Suprapubic skin (tissue), 4 donors: ENCODE data around the gene CDK4. TPM values are rescaled to one million over a fixed set of nuclear protein-coding genes. Genes with fewer than 3 reads are reported as not detected.

Source experiments
- DNase-seq, 2 donors: peaks; one replicate each; pipeline ENCODE4 v3.0.0-alpha.2; 2019; ENCODE audit warnings: low spot score in 2 of 2
- H3K27ac ChIP-seq: fragments of 200-600 bp; sonication (generic); one replicate; pipeline ENCODE4 v1.5.1; 2019
- H3K27me3 ChIP-seq: fragments of 200-600 bp; sonication (generic); one replicate; pipeline ENCODE4 v1.5.1; 2019
- H3K36me3 ChIP-seq: fragments of 200-600 bp; sonication (generic); one replicate; pipeline ENCODE4 v1.5.1; 2019
- H3K4me1 ChIP-seq: fragments of 200-600 bp; sonication (generic); one replicate; pipeline ENCODE4 v1.5.1; 2019
- H3K4me3 ChIP-seq: fragments of 200-600 bp; sonication (generic); one replicate; pipeline ENCODE4 v1.5.1; 2019; ENCODE audit warnings: mild to moderate bottlenecking
- H3K9me3 ChIP-seq: fragments of 200-600 bp; sonication (generic); one replicate; pipeline ENCODE4 v1.5.1; 2019
- EP300 ChIP-seq: sonication (generic); formaldehyde crosslinking; IDR thresholded peaks from one replicate; pipeline ENCODE4 v1.6.1; 2017; ENCODE audit warnings: antibody characterized with exemption
- POLR2A ChIP-seq, 2 donors: fragments of 450-650 bp; IDR thresholded peaks; one replicate each; pipeline ENCODE4 v1.6.1; 2017; ENCODE audit warnings: antibody characterized with exemption in 2 of 2, mild to moderate bottlenecking in 2 of 2, moderate library complexity in 2 of 2
- POLR2AphosphoS5 ChIP-seq, 3 donors: sonication (generic); formaldehyde crosslinking; IDR thresholded peaks; one replicate each; pipeline ENCODE4 v1.6.1; 2017; ENCODE audit warnings: antibody characterized with exemption in 3 of 3
- WGBS: methylation state at CpG from one replicate; pipeline ENCODE4 v1.1.5; 2018; 5-methylcytosine and 5-hydroxymethylcytosine counted together
- total RNA-seq, 4 donors: library from RNA; depleted of rRNA; stranded (reverse); fragments of >200 nt; gene quantifications; one replicate each; pipeline ENCODE4 v1.1.0, GENCODE V29; 2016
- TF ChIP-seq, protein P1 (sequence below), 2 donors: fragments of 200-600 bp in 1 of 2; fragments of 450-650 bp in 1 of 2; sonication (generic) in 1 of 2; IDR thresholded peaks; one replicate each; pipeline ENCODE4 v1.5.1; 2016 to 2019; ENCODE audit warnings: antibody characterized with exemption in 2 of 2, mild to moderate bottlenecking in 1 of 2, moderate library complexity in 1 of 2

CDK4 gene
- total RNA-seq, 4 donors from 2014 or later: 35.7 to 82.3 (median 47.0) TPM

- Histone ChIP-seq H3K27ac (peak within 1 kb of the TSS; percentile 85), H3K36me3 (peaks cover 25% of the 10 kb centered on the region), H3K9me3 (no peaks in the 10 kb centered on the region), H3K4me1 (peaks cover 22% of the 10 kb centered on the region), H3K4me3 (peak within 1 kb of the TSS; percentile 79), H3K27me3 (no peaks in the 10 kb centered on the region)
- TF ChIP-seq EP300: no peak
- no peak for TF ChIP-seq POLR2AphosphoS5 (IDR thresholded peaks at IDR 0.05)
- TF ChIP-seq, protein P1, sequence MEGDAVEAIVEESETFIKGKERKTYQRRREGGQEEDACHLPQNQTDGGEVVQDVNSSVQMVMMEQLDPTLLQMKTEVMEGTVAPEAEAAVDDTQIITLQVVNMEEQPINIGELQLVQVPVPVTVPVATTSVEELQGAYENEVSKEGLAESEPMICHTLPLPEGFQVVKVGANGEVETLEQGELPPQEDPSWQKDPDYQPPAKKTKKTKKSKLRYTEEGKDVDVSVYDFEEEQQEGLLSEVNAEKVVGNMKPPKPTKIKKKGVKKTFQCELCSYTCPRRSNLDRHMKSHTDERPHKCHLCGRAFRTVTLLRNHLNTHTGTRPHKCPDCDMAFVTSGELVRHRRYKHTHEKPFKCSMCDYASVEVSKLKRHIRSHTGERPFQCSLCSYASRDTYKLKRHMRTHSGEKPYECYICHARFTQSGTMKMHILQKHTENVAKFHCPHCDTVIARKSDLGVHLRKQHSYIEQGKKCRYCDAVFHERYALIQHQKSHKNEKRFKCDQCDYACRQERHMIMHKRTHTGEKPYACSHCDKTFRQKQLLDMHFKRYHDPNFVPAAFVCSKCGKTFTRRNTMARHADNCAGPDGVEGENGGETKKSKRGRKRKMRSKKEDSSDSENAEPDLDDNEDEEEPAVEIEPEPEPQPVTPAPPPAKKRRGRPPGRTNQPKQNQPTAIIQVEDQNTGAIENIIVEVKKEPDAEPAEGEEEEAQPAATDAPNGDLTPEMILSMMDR (IDR thresholded peaks at IDR 0.05): no peak
- TF ChIP-seq POLR2A (IDR thresholded peaks at IDR 0.05): no peak
- 1% methylated on average over 43 of the region's 67 CpGs for WGBS
- peak; percentile 80 to 89 for DNase-seq
Measured at GRCh38 chr12:57772429-57773322, 20.6 kb upstream of the CDK4 start, which contains the start of gene EEF1AKMT3. Gene EEF1AKMT3 (plus strand): TSS chr12:57772614. CDS start chr12:57772725, 111 bp downstream.

GRCh38 chr12:57771873-57772428 is 19.8 kb upstream of the CDK4 start, which contains the start of gene METTL1:
Gene METTL1 (minus strand): TSS chr12:57772105. CDS start chr12:57772083, 22 bp downstream.
- Histone ChIP-seq H3K27me3 (no peaks in the 10 kb centered on the region), H3K27ac (peak within 1 kb of the TSS; percentile 85), H3K36me3 (peaks cover 25% of the 10 kb centered on the region), H3K4me1 (peaks cover 24% of the 10 kb centered on the region), H3K9me3 (no peaks in the 10 kb centered on the region), H3K4me3 (peak within 1 kb of the TSS; percentile 79)
- DNase-seq: peak; percentile 96 to 97
- 0% methylated on average over 5 of the region's 28 CpGs for WGBS
- TF ChIP-seq, protein P1 (IDR thresholded peaks at IDR 0.05): no peak
- TF ChIP-seq EP300 (no peak), POLR2A (IDR thresholded peaks at IDR 0.05) (peak in 1 of 2 donors; percentile 52), POLR2AphosphoS5 (IDR thresholded peaks at IDR 0.05) (peak; percentile 37 to 90 (median 74))

- TF ChIP-seq, protein P1 (IDR thresholded peaks at IDR 0.05): no peak
- no peak for TF ChIP-seq EP300
- no peak for TF ChIP-seq POLR2AphosphoS5 (IDR thresholded peaks at IDR 0.05)
- no peak for TF ChIP-seq POLR2A (IDR thresholded peaks at IDR 0.05)
- DNase-seq: peak; percentile 91 to 94
- Histone ChIP-seq H3K9me3 (no peaks in the 10 kb centered on the region), H3K27ac (peak overlapping the region; percentile 85), H3K4me3 (peak overlapping the region; percentile 79), H3K4me1 (peaks cover 30% of the 10 kb centered on the region), H3K36me3 (peaks cover 25% of the 10 kb centered on the region), H3K27me3 (peaks cover 4% of the 10 kb centered on the region)
- WGBS: 1% methylated on average over 15 of the region's 16 CpGs
Measured at GRCh38 chr12:57771236-57771872, 19.2 kb upstream of the CDK4 start.

DNA sequence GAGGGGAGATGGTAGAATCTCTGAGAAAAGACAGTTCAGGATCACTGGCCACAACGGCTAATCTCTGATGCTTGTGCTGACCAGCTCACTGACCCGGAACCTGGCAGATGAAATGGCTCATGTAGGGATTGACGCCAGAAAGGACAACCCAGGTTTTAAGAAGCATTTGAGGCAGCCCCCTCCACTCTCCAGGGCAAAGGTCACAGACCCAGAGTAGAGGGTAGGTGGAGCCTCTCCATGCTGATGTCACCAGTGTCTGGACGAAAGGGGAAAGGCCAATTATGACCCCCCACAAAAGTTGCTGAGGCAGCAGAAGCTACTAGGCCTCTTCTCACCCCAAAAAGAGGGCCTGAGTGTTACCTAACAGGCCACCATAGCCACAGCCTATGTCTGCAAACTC is 18.6 kb upstream of the CDK4 start:
- TF ChIP-seq, protein P1 (IDR thresholded peaks at IDR 0.05): no peak
- no peak for TF ChIP-seq POLR2A (IDR thresholded peaks at IDR 0.05)
- no peak for TF ChIP-seq EP300
- TF ChIP-seq POLR2AphosphoS5 (IDR thresholded peaks at IDR 0.05): no peak
- no peak overlapping the region for H3K27ac ChIP-seq

More for the DNA sequence above, 18.6 kb upstream of the CDK4 start:
- Histone ChIP-seq H3K4me1 (peaks cover 37% of the 10 kb centered on the region), H3K36me3 (peaks cover 25% of the 10 kb centered on the region), H3K4me3 (no peak overlapping the region), H3K27me3 (peaks cover 11% of the 10 kb centered on the region), H3K9me3 (no peaks in the 10 kb centered on the region)
- DNase-seq: no peak
- 93% methylated on average over 4 of the region's 4 CpGs for WGBS
